ENCODE results near the gene GRB10. TPM values are rescaled to one million over a fixed set of nuclear protein-coding genes. Genes with fewer than 3 reads are reported as not detected.

GRB10 gene
- total and polyA plus RNA-seq, 3 donors from 2014 or later: 54.0 to 81.9 (median 57.7) TPM

- H3K27ac ChIP-seq: no peak overlapping the region
- no peak for DNase-seq
- intact Hi-C loops (cut with DNase I; ENCODE audit: low total_unique reads): loop anchor here (10.0 kb wide), 1 partner anchor 166 kb away; no protein-coding TSS in a partner anchor
- no peaks in the 10 kb centered on the region for H3K9me3 ChIP-seq
- 92 to 96% methylated on average over 5 to 6 of the region's 6 CpGs for WGBS, 2 donors
- H3K27me3 ChIP-seq: no peaks in the 10 kb centered on the region
- TF ChIP-seq CTCF (IDR thresholded peaks at IDR 0.05) (no peak), POLR2A (IDR thresholded peaks at IDR 0.05) (no peak)
- H3K4me1 ChIP-seq: no peaks in the 10 kb centered on the region
- no peak overlapping the region for H3K4me3 ChIP-seq
- H3K36me3 ChIP-seq (ENCODE audit: low read depth, missing control alignments): no peaks in the 10 kb centered on the region
Observed at GRCh38 chr7:50631100-50631499, 151.6 kb downstream of the GRB10 start.

DNA sequence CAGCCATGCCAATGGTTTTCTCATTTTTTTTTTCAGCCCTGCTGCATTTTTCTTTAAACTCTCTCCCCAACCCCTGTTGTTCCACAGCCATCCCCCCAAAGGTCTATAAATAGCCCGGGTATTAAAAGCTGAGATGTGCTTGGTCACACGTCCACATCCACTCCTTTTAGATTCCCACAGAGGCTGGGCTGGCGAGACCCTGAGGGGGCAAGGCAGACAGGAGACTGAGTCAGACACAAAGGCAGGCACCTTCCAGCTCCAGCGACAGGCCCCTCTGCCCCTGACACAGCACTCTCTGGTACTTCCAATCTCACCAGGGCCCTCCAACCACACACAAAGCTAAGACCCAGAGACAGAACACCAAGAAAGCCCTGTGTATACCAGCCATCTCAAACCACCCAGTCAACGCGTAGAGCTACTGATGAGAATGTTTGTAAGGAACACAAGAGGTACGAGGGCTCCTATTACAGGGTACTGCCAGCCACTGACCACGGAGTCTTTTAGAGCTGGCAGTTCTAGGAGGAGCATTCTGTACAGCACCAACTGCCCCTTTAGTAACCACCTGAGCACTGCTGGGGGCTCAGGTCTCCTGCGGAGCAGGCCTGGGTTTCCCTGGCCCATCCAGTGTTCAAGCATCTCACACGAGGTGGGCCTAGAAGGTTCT is 153.3 kb downstream of the GRB10 start:
- Histone ChIP-seq H3K4me1 (no peaks in the 10 kb centered on the region), H3K27ac (no peak overlapping the region), H3K4me3 (no peak overlapping the region), H3K27me3 (no peaks in the 10 kb centered on the region), H3K9me3 (no peaks in the 10 kb centered on the region), H3K36me3 (ENCODE audit: low read depth, missing control alignments) (no peaks in the 10 kb centered on the region)
- WGBS, 2 donors: 71 to 81% methylated on average over 7 to 10 of the region's 10 CpGs
- DNase-seq: no peak
- TF ChIP-seq POLR2A (IDR thresholded peaks at IDR 0.05) (no peak), CTCF (IDR thresholded peaks at IDR 0.05) (no peak)
- intact Hi-C loops (cut with DNase I; ENCODE audit: low total_unique reads): no loop called here

GRCh38 chr7:50628434-50629084 is 154.1 kb downstream of the GRB10 start:
- H3K36me3 ChIP-seq (ENCODE audit: low read depth, missing control alignments): no peaks in the 10 kb centered on the region
- no peaks in the 10 kb centered on the region for H3K27me3 ChIP-seq
- H3K27ac ChIP-seq: no peak overlapping the region
- TF ChIP-seq CTCF (IDR thresholded peaks at IDR 0.05) (no peak), POLR2A (IDR thresholded peaks at IDR 0.05) (no peak)
- DNase-seq: no peak
- H3K4me1 ChIP-seq: no peaks in the 10 kb centered on the region
- H3K9me3 ChIP-seq: no peaks in the 10 kb centered on the region
- intact Hi-C loops (cut with DNase I; ENCODE audit: low total_unique reads): no loop called here
- no peak overlapping the region for H3K4me3 ChIP-seq
- WGBS, 2 donors: 72 to 87% methylated on average over 2 to 6 of the region's 6 CpGs

DNA sequence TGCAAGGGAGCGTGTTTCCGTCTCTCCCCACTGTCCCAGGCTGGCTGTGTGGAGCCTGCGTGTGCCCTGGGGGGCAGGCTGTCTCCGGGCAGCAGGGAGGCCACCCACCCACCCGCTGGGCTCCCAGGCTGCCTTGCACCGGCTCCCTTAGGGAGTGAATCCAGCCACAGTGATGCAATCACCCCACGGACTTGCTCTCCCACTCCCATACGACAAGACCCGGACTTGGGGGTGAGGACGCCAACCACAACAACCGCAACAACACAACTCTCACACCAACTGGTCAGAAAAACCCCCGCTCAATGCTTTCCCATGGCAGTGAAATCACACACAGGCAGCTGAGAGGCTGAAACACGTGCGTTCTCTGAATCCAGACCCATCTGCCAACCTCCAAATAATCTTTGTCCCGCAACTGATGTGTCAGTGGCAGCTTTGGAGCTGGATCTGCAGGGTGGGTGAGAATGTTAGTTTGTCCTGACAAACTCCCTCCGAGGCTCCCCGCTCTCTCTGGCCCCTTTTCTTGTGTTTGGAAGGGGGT is 154.8 kb downstream of the GRB10 start:
- no peak overlapping the region for H3K27ac ChIP-seq
- no peak overlapping the region for H3K4me3 ChIP-seq
- H3K4me1 ChIP-seq: no peaks in the 10 kb centered on the region
- WGBS, 2 donors: 86 to 88% methylated on average over 15 to 17 of the region's 17 CpGs
- no peak for TF ChIP-seq POLR2A (IDR thresholded peaks at IDR 0.05)
- TF ChIP-seq CTCF (IDR thresholded peaks at IDR 0.05): no peak
- H3K27me3 ChIP-seq: no peaks in the 10 kb centered on the region
- intact Hi-C loops (cut with DNase I; ENCODE audit: low total_unique reads): no loop called here
- no peaks in the 10 kb centered on the region for H3K36me3 ChIP-seq (ENCODE audit: low read depth, missing control alignments)
- DNase-seq: no peak
- H3K9me3 ChIP-seq: no peaks in the 10 kb centered on the region

Measured in testis (tissue), 3 donors.